ENCODE results near the gene GFRA3. TPM values are rescaled to one million over a fixed set of nuclear protein-coding genes. Genes with fewer than 3 reads are reported as not detected.

Gene GFRA3
- total RNA-seq, 1 experiment from 2014 or later = 1.6 TPM

GRCh38 chr5:138216799-138217198 is 57.6 kb downstream of the GFRA3 start:
- Histone ChIP-seq H3K9ac (ENCODE audit: extremely low read depth, insufficient read length, low read length) (no peak overlapping the region), H4K91ac (ENCODE audit: insufficient read length, low read depth, low read length) (no peak overlapping the region), H3K18ac (ENCODE audit: insufficient read length, low read depth, low read length) (no peak overlapping the region), H3K56ac (ENCODE audit: insufficient read length, low read depth, low read length) (no peak overlapping the region), H4K8ac (replicated peaks; ENCODE audit: insufficient read length, low read depth, low read length) (no peak overlapping the region), H3K9me3 (ENCODE audit: control insufficient read depth, low read depth, low read length) (no peaks in the 10 kb centered on the region), H2BK20ac (ENCODE audit: low read depth, low read length, poor library complexity, severe bottlenecking) (no peak overlapping the region), H3K79me2 (ENCODE audit: insufficient read depth, low read length) (peaks cover 6% of the 10 kb centered on the region), H3K27ac (ENCODE audit: insufficient read length, low read depth, low read length) (no peak overlapping the region), H2AK5ac (ENCODE audit: insufficient read length, low read length) (no peak overlapping the region), H2BK120ac (ENCODE audit: low read depth, low read length, poor library complexity, severe bottlenecking) (no peak overlapping the region), H3K27me3 (ENCODE audit: insufficient read depth, low read length) (no peaks in the 10 kb centered on the region), H2BK12ac (ENCODE audit: insufficient read length, low read depth, low read length) (no peak overlapping the region), H2AFZ (ENCODE audit: low read length) (no peak overlapping the region), H4K20me1 (ENCODE audit: control insufficient read depth, insufficient read depth, insufficient read length) (no peaks in the 10 kb centered on the region), H3K4me2 (ENCODE audit: insufficient read depth, insufficient read length, low read length) (no peak overlapping the region), H3K23ac (ENCODE audit: insufficient read length, low read depth, low read length) (no peak overlapping the region), H3K4me1 (ENCODE audit: insufficient read depth, low read length) (no peaks in the 10 kb centered on the region), H3K14ac (ENCODE audit: insufficient read depth, low read length) (no peak overlapping the region), H3K79me1 (ENCODE audit: insufficient read depth, low read depth, low read length, poor library complexity, severe bottlenecking) (no peaks in the 10 kb centered on the region), H3K23me2 (ENCODE audit: insufficient read length, low read depth, low read length, poor library complexity, severe bottlenecking) (peaks cover 3% of the 10 kb centered on the region), H4K5ac (ENCODE audit: insufficient read length, low read depth, low read length) (no peak overlapping the region), H2BK15ac (ENCODE audit: low read depth, low read length) (no peak overlapping the region), H2BK5ac (ENCODE audit: insufficient read length, low read length) (no peak overlapping the region), H3K4ac (ENCODE audit: low read depth, low read length) (no peak overlapping the region), H3T11ph (ENCODE audit: low read length) (no peak overlapping the region)
- Mint-ChIP-seq H3K4me3 (no peak overlapping the region), H3K27ac (no peak overlapping the region), H3K36me3 (ENCODE audit: insufficient read depth in 1 of 3, low read depth in 3 of 3) (peaks cover 0 to 7% (median 5%) of the 10 kb centered on the region in 3 experiments; a peak in 3 of 7 replicates), H3K4me1 (peaks cover 2 to 10% of the 10 kb centered on the region in 2 experiments; a peak in 2 of 4 replicates), H3K27me3 (ENCODE audit: low read depth) (peaks cover 2% of the 10 kb centered on the region), H3K9me3 (peaks cover 9 to 13% of the 10 kb centered on the region in 2 experiments)
- no peak for DNase-seq
- no CpG with 5 or more reads among the region's 2 CpGs for WGBS (ENCODE audit: extremely low coverage, insufficient read length, low lambda C conversion rate)
- no peak for TF ChIP-seq CTCF (conservative IDR thresholded peaks at IDR 0.05)
